Smooth muscle cell of the coronary artery (primary cell): ENCODE results near the gene SPPL2B. TPM values are rescaled to one million over a fixed set of nuclear protein-coding genes. Genes with fewer than 3 reads are reported as not detected.

Experiments
- total RNA-seq: library from RNA; depleted of rRNA; stranded (reverse); fragments of >200 nt; gene quantifications from 2 replicates; pipeline ENCODE4 v1.2.3, GENCODE V29; 2014; ENCODE audit warnings: low replicate concordance

The SPPL2B gene, protein sequence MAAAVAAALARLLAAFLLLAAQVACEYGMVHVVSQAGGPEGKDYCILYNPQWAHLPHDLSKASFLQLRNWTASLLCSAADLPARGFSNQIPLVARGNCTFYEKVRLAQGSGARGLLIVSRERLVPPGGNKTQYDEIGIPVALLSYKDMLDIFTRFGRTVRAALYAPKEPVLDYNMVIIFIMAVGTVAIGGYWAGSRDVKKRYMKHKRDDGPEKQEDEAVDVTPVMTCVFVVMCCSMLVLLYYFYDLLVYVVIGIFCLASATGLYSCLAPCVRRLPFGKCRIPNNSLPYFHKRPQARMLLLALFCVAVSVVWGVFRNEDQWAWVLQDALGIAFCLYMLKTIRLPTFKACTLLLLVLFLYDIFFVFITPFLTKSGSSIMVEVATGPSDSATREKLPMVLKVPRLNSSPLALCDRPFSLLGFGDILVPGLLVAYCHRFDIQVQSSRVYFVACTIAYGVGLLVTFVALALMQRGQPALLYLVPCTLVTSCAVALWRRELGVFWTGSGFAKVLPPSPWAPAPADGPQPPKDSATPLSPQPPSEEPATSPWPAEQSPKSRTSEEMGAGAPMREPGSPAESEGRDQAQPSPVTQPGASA
- 21.1 and 42.9 TPM in 2 replicates for total RNA-seq

DNA sequence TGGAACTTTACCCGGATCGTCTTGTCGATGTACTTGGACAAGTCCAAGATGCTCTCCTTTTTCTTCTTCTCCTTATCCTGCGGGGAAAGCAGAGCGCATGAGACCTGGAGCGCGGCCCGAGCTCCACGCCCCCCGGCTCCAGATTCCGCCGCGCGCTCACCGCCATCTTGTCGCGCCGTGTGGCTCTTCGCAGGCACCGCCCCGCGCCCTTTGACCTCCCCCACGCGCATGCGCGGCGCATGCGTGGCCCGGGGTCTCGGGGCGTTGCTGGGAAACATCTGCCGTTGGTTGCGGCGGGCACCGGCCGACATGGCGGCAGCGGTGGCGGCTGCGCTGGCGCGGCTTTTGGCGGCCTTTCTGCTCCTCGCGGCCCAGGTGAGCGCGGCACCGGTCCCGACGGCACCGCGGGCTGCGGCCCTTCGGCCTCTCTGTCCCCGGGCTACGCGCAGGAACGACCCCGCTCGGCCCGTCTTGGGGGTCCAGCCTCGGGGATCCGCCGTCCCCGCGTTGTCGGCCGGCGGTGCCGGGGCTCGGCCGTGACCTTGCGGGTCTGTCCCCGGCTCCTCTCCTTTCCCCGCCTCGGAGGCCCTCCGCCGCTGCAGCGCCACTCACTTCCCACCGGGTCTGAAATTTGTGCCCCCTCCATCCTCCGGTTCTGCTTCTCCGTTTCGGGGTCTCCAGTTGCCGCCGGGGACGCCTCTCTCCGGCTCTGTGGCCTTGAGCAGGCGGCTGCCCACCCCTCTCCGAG, at the start of gene SPPL2B, which contains the start of gene LSM7:
Gene SPPL2B, plus strand, starts transcription at position 284 of the 748 bp plus-strand sequence. Its CDS starts 26 bp downstream, at position 310.
Gene LSM7, minus strand, starts transcription at position 186 of the 748 bp plus-strand sequence. Its CDS starts 20 bp downstream, at position 166.

DNA sequence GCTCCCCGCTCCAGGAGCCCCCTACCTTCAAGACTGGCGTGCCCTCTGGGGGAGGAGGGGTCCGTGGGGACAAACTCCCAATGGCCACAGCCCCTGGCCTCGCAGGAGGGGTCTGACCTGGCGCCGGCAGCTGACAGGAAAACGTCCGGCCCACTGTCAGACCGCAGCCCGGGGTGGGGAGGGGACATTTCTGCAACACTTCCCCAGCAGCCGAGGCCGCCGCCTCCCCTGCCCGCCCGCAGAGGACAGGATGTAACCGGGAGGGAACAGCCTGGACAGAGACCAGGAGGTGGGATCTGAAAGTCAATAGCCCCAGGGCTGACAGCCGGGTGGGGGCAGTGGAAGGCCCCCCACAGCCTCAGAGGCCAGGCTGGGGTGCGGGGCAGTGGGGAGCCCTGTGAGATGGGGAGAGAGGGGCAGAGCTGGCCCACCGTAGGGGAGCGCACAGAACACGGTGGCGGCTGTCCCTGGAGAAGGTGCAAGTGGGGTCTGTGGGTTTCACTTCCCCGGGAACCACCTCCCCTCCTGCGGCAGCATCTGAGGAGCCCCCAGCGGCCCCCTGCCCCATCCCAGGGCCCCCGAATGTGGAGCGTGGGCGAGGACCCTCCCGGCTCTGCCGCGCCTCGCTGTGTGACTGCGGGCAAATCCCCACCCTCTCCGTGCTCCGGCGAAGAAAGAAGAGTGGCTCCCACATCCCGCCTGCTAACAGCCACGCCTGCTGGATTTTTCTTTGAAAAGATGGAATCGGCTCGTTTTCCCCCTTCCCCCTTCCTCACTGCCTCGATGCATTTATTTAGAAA, 46.2 kb upstream of the SPPL2B start, which contains the start of gene PEAK3:
Gene PEAK3, minus strand, starts transcription at position 114 of the 800 bp plus-strand sequence. CDS start 1,244 bp downstream, outside the sequence.

DNA sequence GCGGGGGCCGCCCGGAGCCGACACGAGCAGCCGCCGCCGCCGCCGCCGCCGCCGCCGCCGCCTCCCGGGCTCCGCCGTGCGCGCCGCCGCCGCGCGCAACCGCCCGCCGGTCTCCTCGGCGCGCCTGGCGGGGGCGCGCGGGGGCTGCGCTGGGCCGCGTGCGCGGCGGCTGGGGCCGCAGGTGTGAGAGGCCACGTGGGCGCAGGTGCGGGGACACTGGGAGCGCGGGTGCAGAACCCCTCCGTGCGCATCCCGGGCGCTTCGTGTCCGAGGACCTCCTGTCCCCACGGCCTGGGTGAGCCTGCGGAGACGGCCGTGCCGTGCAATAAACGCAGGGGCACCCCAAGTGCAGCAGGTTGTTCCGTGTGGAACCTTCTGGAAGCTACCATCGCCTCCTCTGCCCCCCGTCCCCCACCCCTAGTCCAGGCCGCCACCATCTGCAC, 20.3 kb upstream of the SPPL2B start, which contains the start of gene LINGO3:
Gene LINGO3, minus strand, starts transcription at position 41 of the 443 bp plus-strand sequence. CDS start 16,378 bp downstream, outside the sequence.

DNA sequence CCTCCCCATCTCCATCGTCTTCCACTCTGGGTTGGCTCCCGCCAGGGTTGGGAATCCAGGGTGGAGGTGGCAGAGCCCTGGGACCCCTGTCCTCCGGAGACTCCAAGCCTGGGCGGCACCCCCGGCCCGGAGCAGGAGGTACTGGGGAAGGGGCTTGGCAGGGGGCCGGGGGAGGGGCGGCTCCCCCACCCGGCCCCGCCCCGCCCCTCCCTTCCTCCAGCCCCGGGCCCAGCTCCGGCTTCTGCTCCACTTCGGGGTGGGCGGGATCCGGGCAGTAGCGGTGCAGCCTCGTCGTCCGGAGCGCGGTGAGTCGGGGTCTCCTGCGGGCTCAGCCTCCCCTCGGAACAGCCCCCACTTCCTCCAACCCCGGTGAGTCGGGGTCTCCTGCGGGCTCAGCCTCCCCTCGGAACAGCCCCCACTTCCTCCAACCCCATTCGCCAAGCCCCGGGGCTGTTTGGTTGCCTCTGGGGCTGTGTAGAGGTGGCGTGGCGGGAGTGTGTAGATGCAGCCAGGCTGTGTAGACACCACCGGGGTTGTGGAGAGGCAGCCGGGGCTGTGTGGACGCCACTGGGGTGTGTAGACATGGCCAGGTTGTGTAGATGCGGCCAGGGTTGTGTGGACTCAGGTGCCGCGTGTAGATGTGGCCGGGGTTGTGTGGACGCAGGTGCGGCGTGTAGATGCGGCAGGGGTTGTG, 31.7 kb downstream of the SPPL2B start, which contains the start of gene TMPRSS9:
Gene TMPRSS9, plus strand, starts transcription at position 274 of the 694 bp plus-strand sequence. CDS start 29,521 bp downstream, outside the sequence.

Other genes starting within 250 kb of the SPPL2B start
- gene MOB3A, start 232.4 kb upstream of the SPPL2B start, total RNA-seq, result 11.0 and 13.1 TPM in 2 replicates
- 0.90 and 2.1 TPM in 2 replicates for gene IZUMO4, start 231.8 kb upstream of the SPPL2B start, total RNA-seq
- 97.0 and 114 TPM in 2 replicates for gene AP3D1, start 177.1 kb upstream of the SPPL2B start, total RNA-seq
- 2.7 and 4.7 TPM in 2 replicates for gene DOT1L, start 164.8 kb upstream of the SPPL2B start, total RNA-seq
- gene PLEKHJ1, start 92.4 kb upstream of the SPPL2B start, total RNA-seq, result 26.0 and 68.1 TPM in 2 replicates
- gene SF3A2, start 91.9 kb upstream of the SPPL2B start, total RNA-seq, result 15.4 and 32.9 TPM in 2 replicates
- 0.12 and 0.38 TPM in 2 replicates for gene AMH, start 79.4 kb upstream of the SPPL2B start, total RNA-seq
- not detected in 2 replicates for gene JSRP1, start 72.3 kb upstream of the SPPL2B start, total RNA-seq
- not detected in 2 replicates for gene PEAK3, start 46.5 kb upstream of the SPPL2B start, total RNA-seq
- gene LINGO3, start 20.5 kb upstream of the SPPL2B start, total RNA-seq, result under 0.01 TPM in 1 of 2 replicates, not detected in the other
- 73.2 and 187 TPM in 2 replicates for gene LSM7, start 98 bp upstream of the SPPL2B start, total RNA-seq
- not detected in 2 replicates for gene TMPRSS9, start 31.6 kb downstream of the SPPL2B start, total RNA-seq
- gene TIMM13, start 98.9 kb downstream of the SPPL2B start, total RNA-seq, result 49.1 and 56.0 TPM in 2 replicates
- gene LMNB2, start 128.3 kb downstream of the SPPL2B start, total RNA-seq, result 63.8 and 82.4 TPM in 2 replicates
- gene GADD45B, start 147.4 kb downstream of the SPPL2B start, total RNA-seq, result 22.2 and 92.3 TPM in 2 replicates